Transverse colon (tissue), 4 donors: ENCODE results near the gene KANK4. TPM values are rescaled to one million over a fixed set of nuclear protein-coding genes. Genes with fewer than 3 reads are reported as not detected.

Source experiments
- DNase-seq: peaks from one replicate; pipeline ENCODE4 v3.0.0-alpha.2; 2019
- H3K27ac ChIP-seq, 4 donors: fragments of 200-600 bp; sonication (generic); 2 replicates each; pipeline ENCODE4 v1.5.1; 2016 to 2018; ENCODE audit warnings: inconsistent platforms in 4 of 4
- H3K27me3 ChIP-seq: fragments of 200-600 bp; sonication (generic); 2 replicates; pipeline ENCODE4 v1.5.1; 2017; ENCODE audit warnings: inconsistent platforms
- H3K36me3 ChIP-seq, 4 donors: fragments of 200-600 bp; sonication (generic); 2 replicates each; pipeline ENCODE4 v1.5.1; 2017 to 2019; ENCODE audit warnings: inconsistent platforms in 4 of 4
- H3K4me1 ChIP-seq, 4 donors: fragments of 200-600 bp; sonication (generic); 2 replicates each; pipeline ENCODE4 v1.5.1; 2017 to 2020; ENCODE audit warnings: inconsistent platforms in 4 of 4
- H3K4me3 ChIP-seq, 4 donors: fragments of 200-600 bp; sonication (generic); 1 replicate in 1 of 4; 2 replicates in 3 of 4; pipeline versions ENCODE4 v1.5.1 to v1.6.1; 2017 to 2019; ENCODE audit warnings: inconsistent platforms in 4 of 4
- H3K9me3 ChIP-seq, 2 donors: fragments of 200-600 bp; sonication (generic); 2 replicates each; pipeline ENCODE4 v1.5.1; 2017 to 2019; ENCODE audit warnings: inconsistent platforms in 2 of 2
- CTCF ChIP-seq, 5 experiments: fragments of 200-600 bp in 3 of 5; fragments of 450-650 bp in 2 of 5; sonication (generic) in 3 of 5; IDR thresholded peaks; 1 replicate in 2 of 5; 2 replicates in 3 of 5; pipeline ENCODE4 v1.5.1; 2016 to 2017; ENCODE audit warnings: antibody characterized with exemption in 5 of 5, inconsistent platforms in 3 of 5, mild to moderate bottlenecking in 2 of 5, moderate library complexity in 1 of 5
- EP300 ChIP-seq: sonication (generic); formaldehyde crosslinking; IDR thresholded peaks from one replicate; pipeline ENCODE4 v1.6.1; 2017; ENCODE audit warnings: antibody characterized with exemption, low read depth
- POLR2A ChIP-seq: fragments of 450-650 bp; IDR thresholded peaks from one replicate; pipeline ENCODE4 v1.6.1; 2016; ENCODE audit warnings: antibody characterized with exemption, mild to moderate bottlenecking, moderate library complexity
- POLR2AphosphoS5 ChIP-seq, 3 donors: sonication (generic); formaldehyde crosslinking; IDR thresholded peaks; one replicate each; pipeline ENCODE4 v1.6.1; 2016; ENCODE audit warnings: antibody characterized with exemption in 3 of 3
- WGBS, 2 donors: methylation state at CpG; one replicate each; pipeline ENCODE4 v1.1.5; 2018; ENCODE audit warnings: low coverage in 1 of 2; 5-methylcytosine and 5-hydroxymethylcytosine counted together
- in situ Hi-C, 4 donors: fragments of 200-750 bp; cut with MboI; loops; one replicate each; pipeline versions ENCODE4 v1.15.0 to v1.15.1; 2017; ENCODE audit warnings: low sequenced_read_pairs in 3 of 4, low pct_ligation_motif_present in 1 of 4, low pct_unique_long_range_greater_than_20kb in 1 of 4
- intact Hi-C: fragments of 100-400 bp; cut with DNase I; formaldehyde crosslinking; loops from one replicate; pipeline ENCODE4 v1.15.1; 2023; ENCODE audit warnings: low total_unique reads
- total RNA-seq, 4 donors: library from RNA; depleted of rRNA; stranded (reverse); fragments of >200 nt; gene quantifications; one replicate each; pipeline ENCODE4 v1.1.0, GENCODE V29; 2016

Gene KANK4
- total RNA-seq, 4 donors from 2014 or later, result 1.2 to 1.3 TPM; not detected in 2

GRCh38 chr1:62342270-62342669, 23.0 kb upstream of the KANK4 start:
- Histone ChIP-seq H3K27me3 (no peaks in the 10 kb centered on the region), H3K36me3 (no peaks in the 10 kb centered on the region), H3K4me1 (no peaks in the 10 kb centered on the region), H3K4me3 (no peak overlapping the region), H3K9me3 (no peaks in the 10 kb centered on the region), H3K27ac (no peak overlapping the region)
- intact Hi-C loops, result no loop called here
- no peak for DNase-seq
- in situ Hi-C loops, result no loop called here
- 82 to 90% methylated on average over 3 of the region's 3 CpGs for WGBS, 2 donors
- no peak for TF ChIP-seq EP300
- no peak for TF ChIP-seq POLR2AphosphoS5 (IDR thresholded peaks at IDR 0.05)
- no peak for TF ChIP-seq POLR2A
- no peak for TF ChIP-seq CTCF (IDR thresholded peaks at IDR 0.05)

- no peaks in the 10 kb centered on the region for H3K36me3 ChIP-seq
- no peak for DNase-seq
- in situ Hi-C loops (no loop called here), intact Hi-C loops (no loop called here)
- no peaks in the 10 kb centered on the region for H3K27me3 ChIP-seq
- no peaks in the 10 kb centered on the region for H3K9me3 ChIP-seq
- no peaks in the 10 kb centered on the region for H3K4me1 ChIP-seq
- H3K27ac ChIP-seq, result no peak overlapping the region
- no peak for TF ChIP-seq EP300
- TF ChIP-seq POLR2AphosphoS5 (IDR thresholded peaks at IDR 0.05), result no peak
- no peak for TF ChIP-seq POLR2A
- TF ChIP-seq CTCF (IDR thresholded peaks at IDR 0.05), result no peak
- 76 to 95% methylated on average over 4 of the region's 4 CpGs for whole genome bisulfite sequencing, 2 donors
- no peak overlapping the region for H3K4me3 ChIP-seq
These were observed 22.4 kb upstream of the KANK4 start for GRCh38 chr1:62341615-62342014.

- in situ Hi-C loops (no loop called here), intact Hi-C loops (no loop called here)
- WGBS, 2 donors, result 92 to 93% methylated on average over 3 of the region's 3 CpGs
- no peaks in the 10 kb centered on the region for H3K4me1 ChIP-seq
- no peaks in the 10 kb centered on the region for H3K27me3 ChIP-seq
- no peaks in the 10 kb centered on the region for H3K36me3 ChIP-seq
- TF ChIP-seq EP300, result no peak
- no peak for TF ChIP-seq CTCF (IDR thresholded peaks at IDR 0.05)
- no peak for TF ChIP-seq POLR2A
- H3K27ac ChIP-seq, result no peak overlapping the region
- DNase-seq, result no peak
- H3K4me3 ChIP-seq, result no peak overlapping the region
- H3K9me3 ChIP-seq, result no peaks in the 10 kb centered on the region
These were observed 21.9 kb upstream of the KANK4 start for GRCh38 chr1:62341089-62341488.

- in situ Hi-C loops (no loop called here), intact Hi-C loops (no loop called here)
- Histone ChIP-seq H3K9me3 (no peaks in the 10 kb centered on the region), H3K36me3 (no peaks in the 10 kb centered on the region), H3K4me1 (no peaks in the 10 kb centered on the region), H3K4me3 (no peak overlapping the region), H3K27me3 (no peaks in the 10 kb centered on the region), H3K27ac (no peak overlapping the region)
- no peak for TF ChIP-seq POLR2A
- no peak for TF ChIP-seq EP300
- TF ChIP-seq CTCF (IDR thresholded peaks at IDR 0.05), result no peak
- TF ChIP-seq POLR2AphosphoS5 (IDR thresholded peaks at IDR 0.05), result no peak
- no peak for DNase-seq
- WGBS, 2 donors, result 68 to 70% methylated on average over 4 to 21 of the region's 21 CpGs
These were observed 18.7 kb upstream of the KANK4 start for GRCh38 chr1:62337706-62338631.
